PC-3 (cell line): ENCODE data around the gene GRIN2A. TPM values are rescaled to one million over a fixed set of nuclear protein-coding genes. Genes with fewer than 3 reads are reported as not detected.

Experiments
- ATAC-seq: fragments of 200-7000 bp; cut with Tn5 transposase; 2 replicates; pipeline ENCODE4 v1.9.1; 2020; ENCODE audit warnings: mild to moderate bottlenecking, moderate library complexity
- BruUV-seq: library from RNA; stranded (reverse); fragments of 400-500 nt; replicated peaks from 2 replicates; lab custom pipeline; 2021; lab: Mats Ljungman, UMichigan
- CTCF ChIA-PET: fragments of 300-600 bp; sonication (Branson Sonifier 250); formaldehyde crosslinking; loops from one replicate; lab custom pipeline; 2022; ENCODE audit warnings: antibody characterized with exemption; lab: Charles Lee
- POLR2A ChIA-PET: fragments of 300-600 bp; sonication (Branson Sonifier 250); formaldehyde crosslinking; loops from one replicate; lab custom pipeline; 2022; ENCODE audit warnings: antibody characterized with exemption; ENCODE audit not compliant: unreplicated experiment; lab: Charles Lee
- DNase-seq: peaks from one replicate; pipeline ENCODE4 v3.0.0-alpha.2; 2015
- H2AFZ ChIP-seq: fragments of 300-600 bp; sonication (generic); 2 replicates; pipeline ENCODE4 v1.6.0; 2016; ENCODE audit warnings: antibody characterized with exemption, low read length
- H3F3A ChIP-seq: fragments of 300-600 bp; sonication (generic); one replicate; pipeline ENCODE4 v1.6.0; 2017; ENCODE audit warnings: antibody characterized with exemption, low read length, control low read depth, mild to moderate bottlenecking; ENCODE audit not compliant: unreplicated experiment
- H3K27ac ChIP-seq: fragments of 300-600 bp; sonication (generic); 2 replicates; pipeline ENCODE4 v1.5.1; 2016; ENCODE audit warnings: mild to moderate bottlenecking, low read length
- H3K27me3 ChIP-seq: fragments of 300-600 bp; sonication (generic); 2 replicates; pipeline ENCODE4 v1.6.1; 2016; ENCODE audit warnings: low read length, mixed read lengths
- H3K36me3 ChIP-seq: fragments of 300-600 bp; sonication (generic); 2 replicates; pipeline ENCODE4 v1.6.1; 2016; ENCODE audit warnings: low read depth, mixed run types, low read length, mixed read lengths
- H3K4me1 ChIP-seq: fragments of 300-600 bp; sonication (generic); 2 replicates; pipeline ENCODE4 v1.5.1; 2016; ENCODE audit warnings: low read length; ENCODE audit not compliant: insufficient read depth
- H3K4me2 ChIP-seq: fragments of 300-600 bp; sonication (generic); 2 replicates; pipeline ENCODE4 v1.6.0; 2016; ENCODE audit warnings: low read length
- H3K4me3 ChIP-seq: fragments of 300-600 bp; sonication (generic); 2 replicates; pipeline ENCODE4 v1.5.1; 2016; ENCODE audit warnings: mild to moderate bottlenecking, low read length, mixed read lengths
- H3K79me2 ChIP-seq: fragments of 300-600 bp; sonication (generic); 2 replicates; pipeline ENCODE4 v1.6.1; 2017; ENCODE audit warnings: low read length, mixed read lengths
- H3K9ac ChIP-seq: fragments of 300-600 bp; sonication (generic); 2 replicates; pipeline ENCODE4 v1.6.0; 2016; ENCODE audit warnings: mild to moderate bottlenecking, low read length
- H3K9me2 ChIP-seq: fragments of 300-600 bp; sonication (generic); replicated peaks from 2 replicates; pipeline ENCODE4 v1.6.1; 2016; ENCODE audit warnings: mixed run types, low read length, mixed read lengths
- H3K9me3 ChIP-seq: fragments of 300-600 bp; sonication (generic); 2 replicates; pipeline ENCODE4 v1.6.1; 2016; ENCODE audit warnings: low read length, mixed read lengths
- H4K20me1 ChIP-seq: fragments of 300-600 bp; sonication (generic); 2 replicates; pipeline ENCODE4 v1.6.1; 2016; ENCODE audit warnings: low read length, mixed read lengths
- EZH2 ChIP-seq: fragments of 300-600 bp; sonication (generic); IDR thresholded peaks from one replicate; pipeline ENCODE4 v1.6.1; 2017; ENCODE audit warnings: antibody characterized with exemption, mild to moderate bottlenecking, low read length; ENCODE audit not compliant: unreplicated experiment
- EZH2phosphoT487 ChIP-seq: fragments of 300-600 bp; sonication (generic); IDR thresholded peaks from 2 replicates; pipeline ENCODE4 v1.6.1; 2018; ENCODE audit warnings: mild to moderate bottlenecking, antibody characterized with exemption, low read length, borderline replicate concordance
- intact Hi-C: fragments of 100-400 bp; cut with micrococcal nuclease; formaldehyde crosslinking; loops from 2 replicates; pipeline ENCODE4 v1.9.0; 2023
- total RNA-seq: library from RNA; depleted of rRNA; stranded (reverse); fragments of >200 nt; gene quantifications from 2 replicates; pipeline ENCODE4 v1.2.3, GENCODE V29; 2014
- TF ChIP-seq, protein P1 (sequence below): fragments of 300-600 bp; sonication (generic); conservative IDR thresholded peaks from 2 replicates; pipeline ENCODE4 v1.5.1; 2017; ENCODE audit warnings: antibody characterized with exemption, low read depth, mild to moderate bottlenecking, low read length

The GRIN2A gene
- total RNA-seq, 1 experiment from 2014 or later = 0.04 TPM

GRCh38 chr16:10196999-10197398 lies 14.8 kb upstream of the GRIN2A start:
- BruUV-seq = no TSS peak
- TF ChIP-seq EZH2phosphoT487 (no peak), EZH2 (no peak)
- TF ChIP-seq, protein P1, sequence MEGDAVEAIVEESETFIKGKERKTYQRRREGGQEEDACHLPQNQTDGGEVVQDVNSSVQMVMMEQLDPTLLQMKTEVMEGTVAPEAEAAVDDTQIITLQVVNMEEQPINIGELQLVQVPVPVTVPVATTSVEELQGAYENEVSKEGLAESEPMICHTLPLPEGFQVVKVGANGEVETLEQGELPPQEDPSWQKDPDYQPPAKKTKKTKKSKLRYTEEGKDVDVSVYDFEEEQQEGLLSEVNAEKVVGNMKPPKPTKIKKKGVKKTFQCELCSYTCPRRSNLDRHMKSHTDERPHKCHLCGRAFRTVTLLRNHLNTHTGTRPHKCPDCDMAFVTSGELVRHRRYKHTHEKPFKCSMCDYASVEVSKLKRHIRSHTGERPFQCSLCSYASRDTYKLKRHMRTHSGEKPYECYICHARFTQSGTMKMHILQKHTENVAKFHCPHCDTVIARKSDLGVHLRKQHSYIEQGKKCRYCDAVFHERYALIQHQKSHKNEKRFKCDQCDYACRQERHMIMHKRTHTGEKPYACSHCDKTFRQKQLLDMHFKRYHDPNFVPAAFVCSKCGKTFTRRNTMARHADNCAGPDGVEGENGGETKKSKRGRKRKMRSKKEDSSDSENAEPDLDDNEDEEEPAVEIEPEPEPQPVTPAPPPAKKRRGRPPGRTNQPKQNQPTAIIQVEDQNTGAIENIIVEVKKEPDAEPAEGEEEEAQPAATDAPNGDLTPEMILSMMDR = no peak
- H3K9me3 ChIP-seq = no peaks in the 10 kb centered on the region

DNA sequence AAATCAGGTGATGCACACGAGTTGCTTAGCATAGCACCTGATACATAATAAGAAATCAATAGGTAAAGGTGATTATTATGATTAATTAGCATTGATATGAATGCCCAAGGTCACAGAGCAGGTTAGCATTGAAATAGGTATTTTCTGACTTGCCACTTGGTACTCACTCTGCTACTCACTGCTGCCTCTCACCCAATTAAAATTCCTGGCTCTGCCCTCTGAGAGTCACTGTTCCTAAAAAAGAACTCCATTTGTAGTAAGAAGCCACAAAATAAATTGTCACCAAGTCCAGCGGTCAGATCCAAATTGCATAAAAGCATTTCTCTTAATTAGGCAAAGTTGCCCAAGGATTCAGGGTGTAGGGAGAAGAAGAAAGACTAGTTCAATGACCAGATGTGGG lies 8.9 kb upstream of the GRIN2A start:
- Histone ChIP-seq H3K9me3 (no peaks in the 10 kb centered on the region), H4K20me1 (no peaks in the 10 kb centered on the region), H3K4me1 (no peaks in the 10 kb centered on the region), H3K4me2 (no peak overlapping the region), H3F3A (no peaks in the 10 kb centered on the region), H3K9me2 (no peaks in the 10 kb centered on the region), H3K79me2 (no peaks in the 10 kb centered on the region), H3K27me3 (no peaks in the 10 kb centered on the region), H3K27ac (no peak overlapping the region), H3K4me3 (no peak overlapping the region), H3K36me3 (no peaks in the 10 kb centered on the region), H2AFZ (no peak overlapping the region), H3K9ac (no peak overlapping the region)
- POLR2A ChIA-PET = no interaction called here
- intact Hi-C loops = no loop called here
- DNase-seq = no peak
- no peak for TF ChIP-seq EZH2phosphoT487
- TF ChIP-seq, protein P1 = no peak
- no peak for TF ChIP-seq EZH2
- CTCF ChIA-PET = no interaction called here
- no TSS peak for BruUV-seq
- ATAC-seq = no peak

More at GRCh38 chr16:10196999-10197398, 14.8 kb upstream of the GRIN2A start:
- H3F3A ChIP-seq = no peaks in the 10 kb centered on the region
- no peaks in the 10 kb centered on the region for H4K20me1 ChIP-seq
- H3K36me3 ChIP-seq = no peaks in the 10 kb centered on the region
- H3K79me2 ChIP-seq = no peaks in the 10 kb centered on the region
- ChIA-PET CTCF (interaction anchor here (0.6 kb wide), 1 partner anchor 26 kb away, joined by 3 read pairs; no protein-coding TSS in a partner anchor), POLR2A (no interaction called here)
- no peak overlapping the region for H3K4me3 ChIP-seq
- no peaks in the 10 kb centered on the region for H3K9me2 ChIP-seq
- no peak for ATAC-seq
- H3K9ac ChIP-seq = no peak overlapping the region
- intact Hi-C loops = no loop called here
- no peak for DNase-seq
- H3K27ac ChIP-seq = no peak overlapping the region
- H3K4me1 ChIP-seq = no peaks in the 10 kb centered on the region
- H3K27me3 ChIP-seq = peaks cover 10% of the 10 kb centered on the region
- H3K4me2 ChIP-seq = no peak overlapping the region
- no peak overlapping the region for H2AFZ ChIP-seq

GRCh38 chr16:10189861-10190390 lies 7.7 kb upstream of the GRIN2A start:
- DNase-seq (no peak), ATAC-seq (no peak)
- H3K27ac ChIP-seq = no peak overlapping the region
- H3K27me3 ChIP-seq = no peaks in the 10 kb centered on the region
- no peak overlapping the region for H3K4me3 ChIP-seq
- no peaks in the 10 kb centered on the region for H3K9me3 ChIP-seq
- no peaks in the 10 kb centered on the region for H3F3A ChIP-seq
- no peaks in the 10 kb centered on the region for H4K20me1 ChIP-seq
- no peak for TF ChIP-seq EZH2
- H2AFZ ChIP-seq = no peak overlapping the region
- ChIA-PET CTCF (no interaction called here), POLR2A (no interaction called here)
- no TSS peak for BruUV-seq
- no peaks in the 10 kb centered on the region for H3K79me2 ChIP-seq
- no peak overlapping the region for H3K9ac ChIP-seq
- H3K9me2 ChIP-seq = no peaks in the 10 kb centered on the region
- intact Hi-C loops = no loop called here
- H3K4me1 ChIP-seq = no peaks in the 10 kb centered on the region
- no peaks in the 10 kb centered on the region for H3K36me3 ChIP-seq
- no peak overlapping the region for H3K4me2 ChIP-seq
